ENCODE measurements around the gene ITPR1.

DNA sequence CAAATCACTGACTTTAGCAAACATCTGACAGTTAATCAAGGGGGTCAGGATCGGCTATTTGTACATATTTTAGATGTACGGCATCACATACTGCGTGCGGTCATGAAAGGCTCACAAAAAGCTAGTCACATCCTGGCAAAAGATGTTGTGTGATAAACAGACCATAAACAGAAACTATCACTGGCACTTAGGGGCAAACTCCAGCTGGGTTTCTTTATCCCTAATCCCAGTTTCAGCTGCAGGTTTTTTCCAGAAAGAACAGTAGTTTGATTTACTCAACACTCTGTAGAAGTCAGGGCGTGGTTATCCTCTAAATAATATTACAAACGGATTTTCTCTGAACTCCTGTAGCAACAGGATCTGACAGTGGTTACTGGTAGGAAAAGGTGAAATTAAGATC, 373.7 kb downstream of the ITPR1 start:
- no peak for TF ChIP-seq CTCF (conservative IDR thresholded peaks at IDR 0.05; ENCODE audit: low read length)
- TF ChIP-seq EZH2phosphoT487 (IDR thresholded peaks at IDR 0.05; ENCODE audit: borderline replicate concordance, low read depth, low read length) = no peak
